Mesenchymal stem cell (in vitro differentiated cells and primary cell): ENCODE measurements around the gene JPH4.

Experiments used
- DNase-seq: peaks from one replicate; pipeline ENCODE4 v3.0.0-alpha.2; 2013
- H2AFZ ChIP-seq: one replicate; pipeline ENCODE4 v1.6.1; 2013; ENCODE audit warnings: low read depth, mild to moderate bottlenecking, control low read depth, inconsistent platforms, low read length, moderate library complexity
- H2AK5ac ChIP-seq: 2 replicates; pipeline ENCODE4 v1.6.1; 2013; ENCODE audit warnings: low read length, moderate library complexity, mild to moderate bottlenecking, inconsistent platforms; ENCODE audit not compliant: severe bottlenecking
- H2BK120ac ChIP-seq: one replicate; pipeline ENCODE4 v1.6.1; 2013; ENCODE audit warnings: low read depth, mild to moderate bottlenecking, inconsistent platforms, low read length, moderate library complexity
- H2BK12ac ChIP-seq, 2 experiments: one replicate each; pipeline ENCODE4 v1.6.1; 2013; ENCODE audit warnings: inconsistent platforms in 2 of 2, low read length in 2 of 2, mild to moderate bottlenecking in 2 of 2, moderate library complexity in 2 of 2, control low read depth in 1 of 2
- H2BK15ac ChIP-seq: one replicate; pipeline ENCODE4 v1.6.1; 2013; ENCODE audit warnings: mild to moderate bottlenecking, low read depth, inconsistent platforms; ENCODE audit not compliant: poor library complexity, severe bottlenecking
- H2BK5ac ChIP-seq: 2 replicates; pipeline ENCODE4 v1.6.1; 2013; ENCODE audit warnings: low read depth, mild to moderate bottlenecking, low read length, control low read depth, inconsistent platforms; ENCODE audit not compliant: poor library complexity, severe bottlenecking
- H3K14ac ChIP-seq, 2 experiments: one replicate each; pipeline ENCODE4 v1.6.1; 2013; ENCODE audit warnings: inconsistent platforms in 2 of 2, low read length in 2 of 2, control low read depth in 1 of 2, mild to moderate bottlenecking in 1 of 2, moderate library complexity in 1 of 2
- H3K18ac ChIP-seq, 2 experiments: one replicate each; pipeline ENCODE4 v1.6.1; 2013; ENCODE audit warnings: inconsistent platforms in 2 of 2, low read length in 2 of 2, control low read depth in 1 of 2, low read depth in 1 of 2, mild to moderate bottlenecking in 1 of 2
- H3K23ac ChIP-seq, 2 experiments: one replicate each; pipeline ENCODE4 v1.6.1; 2013; ENCODE audit warnings: inconsistent platforms in 2 of 2, low read length in 2 of 2, mild to moderate bottlenecking in 2 of 2, moderate library complexity in 2 of 2, control low read depth in 1 of 2
- H3K27ac ChIP-seq: 2 replicates; pipeline ENCODE4 v1.5.1; 2013; ENCODE audit warnings: mild to moderate bottlenecking, moderate library complexity, low read length, control low read depth, inconsistent platforms; ENCODE audit not compliant: poor library complexity, severe bottlenecking
- H3K27me3 ChIP-seq, 2 experiments: 2 replicates each; pipeline versions ENCODE4 v1.6.1 to v1.7.0; 2013; ENCODE audit warnings: low read length in 2 of 2, mild to moderate bottlenecking in 2 of 2, moderate library complexity in 2 of 2, control low read depth in 1 of 2, inconsistent platforms in 1 of 2; ENCODE audit not compliant: control insufficient read depth in 1 of 2, insufficient read depth in 1 of 2
- H3K36me3 ChIP-seq, 2 experiments: 2 replicates each; pipeline versions ENCODE4 v1.6.1 to v1.7.0; 2013; ENCODE audit warnings: low read length in 2 of 2, control low read depth in 1 of 2, inconsistent platforms in 1 of 2, low read depth in 1 of 2, mild to moderate bottlenecking in 1 of 2; ENCODE audit not compliant: insufficient read depth in 2 of 2, control insufficient read depth in 1 of 2
- H3K4ac ChIP-seq, 2 experiments: one replicate each; pipeline ENCODE4 v1.6.1; 2013; ENCODE audit warnings: inconsistent platforms in 2 of 2, low read length in 2 of 2, mild to moderate bottlenecking in 2 of 2, moderate library complexity in 2 of 2, control low read depth in 1 of 2, low read depth in 1 of 2
- H3K4me1 ChIP-seq: 2 replicates; pipeline ENCODE4 v1.6.1; 2013; ENCODE audit warnings: low read depth, low read length, control low read depth; ENCODE audit not compliant: control insufficient read depth, insufficient read depth
- H3K4me2 ChIP-seq: 2 replicates; pipeline ENCODE4 v1.6.1; 2013; ENCODE audit warnings: low read length, mild to moderate bottlenecking, inconsistent platforms; ENCODE audit not compliant: poor library complexity, severe bottlenecking
- H3K4me3 ChIP-seq, 2 experiments: 2 replicates each; pipeline versions ENCODE4 v1.5.1 to v1.7.0; 2013; ENCODE audit warnings: low read length in 2 of 2, mild to moderate bottlenecking in 2 of 2, control low read depth in 1 of 2, low read depth in 1 of 2; ENCODE audit not compliant: insufficient read depth in 1 of 2
- H3K79me1 ChIP-seq: replicated peaks from 2 replicates; pipeline ENCODE4 v1.6.1; 2013; ENCODE audit warnings: mild to moderate bottlenecking, control low read depth, low read length, inconsistent platforms; ENCODE audit not compliant: poor library complexity, severe bottlenecking
- H3K9ac ChIP-seq: 2 replicates; pipeline ENCODE4 v1.7.0; 2013; ENCODE audit warnings: mild to moderate bottlenecking, low read length, moderate library complexity
- H3K9me3 ChIP-seq: 2 replicates; pipeline ENCODE4 v1.7.0; 2013; ENCODE audit warnings: mild to moderate bottlenecking, low read length; ENCODE audit not compliant: control insufficient read depth
- H4K8ac ChIP-seq: one replicate; pipeline ENCODE4 v1.6.1; 2013; ENCODE audit warnings: inconsistent platforms, mild to moderate bottlenecking, low read length, moderate library complexity
- H4K91ac ChIP-seq: one replicate; pipeline ENCODE4 v1.6.1; 2013; ENCODE audit warnings: mild to moderate bottlenecking, low read length, inconsistent platforms
- WGBS: methylation state at CpG from one replicate; pipeline ENCODE4 v1.1.7; 2013; ENCODE audit warnings: mixed read lengths; 5-methylcytosine and 5-hydroxymethylcytosine counted together

Gene JPH4

DNA sequence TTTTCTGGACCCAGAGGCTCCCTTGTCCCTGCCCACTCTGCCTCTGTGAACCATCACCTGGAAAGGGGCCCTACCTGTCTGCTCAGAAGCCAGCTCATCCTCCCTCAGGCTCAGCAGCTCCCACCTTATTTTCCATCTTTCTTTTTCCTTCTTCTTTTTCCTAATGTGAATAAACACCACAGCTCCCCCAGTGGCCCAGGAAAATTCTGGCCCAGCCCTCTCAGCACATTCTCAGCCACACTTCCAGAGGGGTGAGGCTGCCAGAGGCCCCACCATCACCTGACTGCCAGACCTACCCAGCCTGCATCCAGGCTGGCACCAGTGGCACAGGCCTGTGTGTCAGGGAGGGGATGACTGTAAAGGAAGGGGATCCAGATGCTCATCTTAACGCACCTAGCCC lies 50.0 kb downstream of the JPH4 start:
- 100% methylated on average over 1 of the region's 1 CpG for WGBS
- Histone ChIP-seq H3K4me1 (peaks cover 3% of the 10 kb centered on the region), H2BK15ac (no peak overlapping the region), H2BK12ac (no peak overlapping the region), H3K23ac (no peak overlapping the region), H3K14ac (no peak overlapping the region), H3K27me3 (no peaks in the 10 kb centered on the region), H2BK5ac (no peak overlapping the region), H2BK120ac (no peak overlapping the region), H4K8ac (no peak overlapping the region), H2AFZ (no peak overlapping the region), H2AK5ac (no peak overlapping the region), H3K79me1 (no peaks in the 10 kb centered on the region), H3K4me3 (no peak overlapping the region), H3K27ac (no peak overlapping the region), H3K9me3 (no peaks in the 10 kb centered on the region), H3K4ac (no peak overlapping the region), H3K36me3 (peaks cover 0 to 59% of the 10 kb centered on the region in 2 experiments), H3K4me2 (no peak overlapping the region), H4K91ac (peak overlapping the region; percentile 36), H3K9ac (no peak overlapping the region), H3K18ac (no peak overlapping the region)
- DNase-seq, result no peak

DNA sequence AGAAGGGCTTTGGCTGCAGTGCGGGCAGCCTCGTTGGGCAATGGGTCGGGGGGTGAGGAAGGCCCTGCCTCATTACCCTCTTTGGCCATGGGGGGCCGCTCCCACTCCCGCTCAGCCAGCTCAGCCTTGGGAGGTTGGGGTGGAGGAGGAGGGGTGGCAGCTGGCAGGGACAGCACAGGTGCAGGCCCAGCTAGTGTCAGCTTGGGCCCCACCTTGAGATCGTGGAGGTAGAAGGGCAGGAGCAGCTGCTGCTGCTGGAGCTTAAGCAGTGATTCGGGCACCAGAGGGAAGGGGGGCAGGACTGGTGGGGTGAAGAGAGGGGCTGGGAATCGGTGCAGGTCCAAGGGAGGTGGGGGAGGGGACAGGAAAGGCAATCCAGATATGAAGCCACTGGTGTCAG lies 53.0 kb downstream of the JPH4 start:
- no peak overlapping the region for H2BK12ac ChIP-seq
- DNase-seq, result no peak
- no peak overlapping the region for H3K14ac ChIP-seq
- peaks cover 0 to 50% of the 10 kb centered on the region in 2 experiments for H3K36me3 ChIP-seq
- H3K4me2 ChIP-seq, result no peak overlapping the region
- no peak overlapping the region for H3K9ac ChIP-seq
- H3K4me1 ChIP-seq, result peaks cover 2% of the 10 kb centered on the region
- H3K18ac ChIP-seq, result no peak overlapping the region
- H3K23ac ChIP-seq, result no peak overlapping the region
- H3K4me3 ChIP-seq, result no peak overlapping the region
- H2BK5ac ChIP-seq, result no peak overlapping the region
- H3K27ac ChIP-seq, result no peak overlapping the region
- H2BK15ac ChIP-seq, result no peak overlapping the region
- H2AFZ ChIP-seq, result no peak overlapping the region
- no peak overlapping the region for H4K8ac ChIP-seq
- H3K4ac ChIP-seq, result no peak overlapping the region
- H2AK5ac ChIP-seq, result no peak overlapping the region
- H3K9me3 ChIP-seq, result no peaks in the 10 kb centered on the region
- WGBS, result 81% methylated on average over 8 of the region's 8 CpGs
- no peak overlapping the region for H2BK120ac ChIP-seq
- no peaks in the 10 kb centered on the region for H3K27me3 ChIP-seq
- no peak overlapping the region for H4K91ac ChIP-seq
- H3K79me1 ChIP-seq, result no peaks in the 10 kb centered on the region

DNA sequence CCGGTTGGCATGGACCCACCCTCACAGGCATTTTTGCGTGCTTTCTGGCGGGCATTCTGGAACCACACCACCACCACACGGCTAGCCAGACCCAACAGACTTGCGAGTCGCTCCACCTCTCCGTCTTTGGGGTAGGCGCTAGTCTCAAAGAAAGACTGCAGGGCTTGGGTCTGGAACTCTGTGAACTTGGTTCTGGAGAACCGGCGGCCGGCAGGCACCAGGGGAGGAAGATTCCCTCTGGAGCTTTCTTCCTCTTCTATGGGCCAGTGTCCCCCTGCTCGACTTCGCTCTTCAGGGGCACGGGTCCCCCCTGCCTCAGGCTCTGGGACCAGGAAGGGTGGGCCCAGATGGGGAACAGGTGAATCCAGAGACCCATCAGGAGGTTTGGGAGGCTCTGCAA lies 53.6 kb downstream of the JPH4 start:
- Histone ChIP-seq H3K4me2 (no peak overlapping the region), H2AK5ac (no peak overlapping the region), H3K14ac (no peak overlapping the region), H3K4ac (no peak overlapping the region), H3K79me1 (no peaks in the 10 kb centered on the region), H4K8ac (no peak overlapping the region), H3K23ac (no peak overlapping the region), H3K4me3 (no peak overlapping the region), H2BK15ac (no peak overlapping the region), H2BK5ac (no peak overlapping the region), H2BK120ac (no peak overlapping the region), H3K18ac (no peak overlapping the region), H3K9me3 (no peaks in the 10 kb centered on the region), H3K4me1 (peaks cover 2% of the 10 kb centered on the region), H3K27me3 (no peaks in the 10 kb centered on the region), H3K36me3 (peaks cover 0 to 49% of the 10 kb centered on the region in 2 experiments), H2BK12ac (no peak overlapping the region), H2AFZ (no peak overlapping the region), H4K91ac (no peak overlapping the region), H3K27ac (no peak overlapping the region), H3K9ac (no peak overlapping the region)
- 97% methylated on average over 14 of the region's 14 CpGs for WGBS
- DNase-seq, result no peak

DNA sequence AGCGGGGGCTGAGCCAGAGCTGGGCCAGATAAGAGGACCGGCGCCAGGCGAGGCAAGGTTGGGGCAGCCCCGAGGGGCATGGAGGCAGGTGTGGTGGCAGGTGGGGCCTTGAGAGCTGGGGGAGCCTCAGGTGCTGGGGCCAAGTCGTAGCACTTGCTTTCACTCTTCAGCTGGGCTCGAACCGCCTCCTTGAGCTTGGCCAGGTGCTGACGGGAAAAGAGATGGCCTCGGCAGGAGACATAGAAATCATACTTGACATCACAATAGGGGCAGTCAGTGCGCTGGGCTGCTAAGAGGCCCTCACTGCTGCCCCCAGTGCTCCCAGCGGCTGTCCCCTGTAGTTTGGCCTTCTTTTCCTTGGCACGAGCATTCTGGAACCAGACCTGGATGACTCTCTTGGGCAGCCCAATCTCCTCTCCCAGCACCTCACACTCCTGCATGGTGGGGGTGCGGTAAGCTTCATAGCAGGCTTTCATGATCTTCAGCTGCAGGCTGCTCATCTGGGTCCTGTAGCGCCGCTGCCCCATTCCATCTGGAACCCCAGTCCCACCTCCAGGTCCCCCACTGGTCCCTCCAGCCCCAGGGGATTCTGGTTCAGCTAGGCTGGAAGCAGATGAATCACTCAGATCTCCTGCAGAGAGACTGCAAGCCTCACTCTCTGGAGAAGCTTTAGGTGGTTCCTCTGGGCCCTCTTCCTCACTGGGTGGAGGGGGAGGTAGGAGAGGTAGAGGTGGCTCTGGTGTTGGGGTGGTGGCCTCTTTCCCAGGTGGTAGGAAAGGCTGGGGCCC lies 55.2 kb downstream of the JPH4 start:
- no peak for DNase-seq
- peak overlapping the region in 1 of 2 experiments; percentile 10 for H3K4me3 ChIP-seq
- peaks cover 0 to 44% of the 10 kb centered on the region in 2 experiments for H3K36me3 ChIP-seq
- no peak overlapping the region for H2AK5ac ChIP-seq
- H3K9ac ChIP-seq, result no peak overlapping the region
- no peak overlapping the region for H3K4me2 ChIP-seq
- no peak overlapping the region for H2AFZ ChIP-seq
- no peak overlapping the region for H3K27ac ChIP-seq
- H2BK12ac ChIP-seq, result no peak overlapping the region
- H4K8ac ChIP-seq, result no peak overlapping the region
- H3K79me1 ChIP-seq, result no peaks in the 10 kb centered on the region
- 87% methylated on average over 16 of the region's 16 CpGs for WGBS
- peaks cover 6% of the 10 kb centered on the region for H3K4me1 ChIP-seq
- no peaks in the 10 kb centered on the region for H3K9me3 ChIP-seq
- H3K18ac ChIP-seq, result no peak overlapping the region
- no peak overlapping the region for H3K14ac ChIP-seq
- no peak overlapping the region for H2BK120ac ChIP-seq
- H2BK5ac ChIP-seq, result no peak overlapping the region
- no peak overlapping the region for H3K4ac ChIP-seq
- H2BK15ac ChIP-seq, result no peak overlapping the region
- no peak overlapping the region for H4K91ac ChIP-seq
- no peak overlapping the region for H3K23ac ChIP-seq
- H3K27me3 ChIP-seq, result no peaks in the 10 kb centered on the region
